Activated CD4-positive, alpha-beta T cell treated with anti-CD3 and anti-CD28 coated beads for 36 hours (primary cell): ENCODE data around the gene PCCA. TPM values are rescaled to one million over a fixed set of nuclear protein-coding genes. Genes with fewer than 3 reads are reported as not detected.
"Not testable (repeated sequence)": the region's sequence is repeated elsewhere in the genome, so short reads cannot be mapped to it uniquely, and the experiment has no call there.

Experiments used
- ATAC-seq: fragments of 200-7000 bp; cut with Tn5 transposase; one replicate; pipeline ENCODE4 v1.10.0; 2021; ENCODE audit warnings: mild to moderate bottlenecking, moderate library complexity
- CTCF ChIA-PET: fragments of 350-600 bp; sonication (Branson Sonifier 250); formaldehyde crosslinking; loops from one replicate; lab custom pipeline; 2021; ENCODE audit warnings: antibody characterized with exemption; lab: Charles Lee
- POLR2A ChIA-PET: fragments of 350-600 bp; sonication (Branson Sonifier 250); formaldehyde crosslinking; loops from one replicate; lab custom pipeline; 2021; ENCODE audit warnings: antibody characterized with exemption, inconsistent platforms; lab: Charles Lee
- DNase-seq: peaks from one replicate; pipeline ENCODE4 v3.0.0-alpha.2; 2020
- H3K27ac Mint-ChIP-seq: one replicate; pipeline ENCODE4 v1.8.0; 2021; ENCODE audit warnings: mixed read lengths
- H3K27me3 Mint-ChIP-seq: one replicate; pipeline ENCODE4 v1.8.0; 2021; ENCODE audit warnings: mixed read lengths
- H3K36me3 Mint-ChIP-seq: one replicate; pipeline ENCODE4 v1.8.0; 2021; ENCODE audit warnings: low read depth, mixed read lengths
- H3K4me1 Mint-ChIP-seq: one replicate; pipeline ENCODE4 v1.8.0; 2021; ENCODE audit warnings: mixed read lengths
- H3K4me3 Mint-ChIP-seq: one replicate; pipeline ENCODE4 v1.8.0; 2021; ENCODE audit warnings: mild to moderate bottlenecking, moderate library complexity, mixed read lengths
- H3K9me3 Mint-ChIP-seq: one replicate; pipeline ENCODE4 v1.8.0; 2021; ENCODE audit warnings: low read depth, mixed read lengths
- intact Hi-C, 2 experiments: fragments of 100-400 bp; cut with DNase I in 1 of 2; cut with micrococcal nuclease in 1 of 2; formaldehyde crosslinking; loops; one replicate each; pipeline versions ENCODE4 v1.14.2 to v1.15.1; 2022 to 2024; cut with DNase I, micrococcal nuclease
- total RNA-seq, 2 experiments: library from RNA; stranded (reverse); gene quantifications; one replicate each; pipeline ENCODE4 v1.2.3, GENCODE V29; 2021

Gene PCCA
- total RNA-seq, 2 experiments from 2014 or later, result 5.8 to 7.3 TPM

GRCh38 chr13:100174455-100174854 is 85.6 kb downstream of the PCCA start:
- H3K27ac Mint-ChIP-seq, H3K9me3 Mint-ChIP-seq, POLR2A ChIA-PET, CTCF ChIA-PET, H3K36me3 Mint-ChIP-seq, H3K4me3 Mint-ChIP-seq, DNase-seq, ATAC-seq, H3K4me1 Mint-ChIP-seq, intact Hi-C loops, H3K27me3 Mint-ChIP-seq: not testable (repeated sequence)

- no peak overlapping the region for H3K4me3 Mint-ChIP-seq
- no peak overlapping the region for H3K27ac Mint-ChIP-seq
- intact Hi-C loops, result no loop called here
- H3K9me3 Mint-ChIP-seq, result no peaks in the 10 kb centered on the region
- CTCF ChIA-PET, result interaction anchor here (0.9 kb wide), 2 partner anchors 9 to 20 kb away, joined by 3 read pairs; no protein-coding TSS in a partner anchor
- H3K27me3 Mint-ChIP-seq, result no peaks in the 10 kb centered on the region
- POLR2A ChIA-PET, result no interaction called here
- DNase-seq (no peak), ATAC-seq (no peak)
- H3K4me1 Mint-ChIP-seq, result no peaks in the 10 kb centered on the region
- peaks cover 3% of the 10 kb centered on the region for H3K36me3 Mint-ChIP-seq
Observed at GRCh38 chr13:100175078-100175802, 86.3 kb downstream of the PCCA start.

- no peaks in the 10 kb centered on the region for H3K27me3 Mint-ChIP-seq
- ChIA-PET POLR2A (no interaction called here), CTCF (interaction anchor here (0.9 kb wide), 2 partner anchors 9 to 19 kb away, joined by 3 read pairs; no protein-coding TSS in a partner anchor)
- H3K27ac Mint-ChIP-seq, result no peak overlapping the region
- intact Hi-C loops, result no loop called here
- DNase-seq, result no peak
- H3K36me3 Mint-ChIP-seq, result peaks cover 3% of the 10 kb centered on the region
- no peaks in the 10 kb centered on the region for H3K4me1 Mint-ChIP-seq
- no peaks in the 10 kb centered on the region for H3K9me3 Mint-ChIP-seq
- H3K4me3 Mint-ChIP-seq, result no peak overlapping the region
- ATAC-seq, result no peak
Observed at GRCh38 chr13:100175803-100176182, 86.9 kb downstream of the PCCA start.

- ATAC-seq (no peak), DNase-seq (no peak)
- POLR2A ChIA-PET, result no interaction called here
- H3K36me3 Mint-ChIP-seq, result peaks cover 3% of the 10 kb centered on the region
- H3K27ac Mint-ChIP-seq, result no peak overlapping the region
- CTCF ChIA-PET, result no interaction called here
- intact Hi-C loops, result no loop called here
- no peaks in the 10 kb centered on the region for H3K27me3 Mint-ChIP-seq
- H3K9me3 Mint-ChIP-seq, result no peaks in the 10 kb centered on the region
- no peaks in the 10 kb centered on the region for H3K4me1 Mint-ChIP-seq
- H3K4me3 Mint-ChIP-seq, result no peak overlapping the region
Observed at GRCh38 chr13:100176801-100177400, 88.0 kb downstream of the PCCA start.

GRCh38 chr13:100178309-100178708 is 89.4 kb downstream of the PCCA start:
- Mint-ChIP-seq H3K36me3 (no peaks in the 10 kb centered on the region), H3K27me3 (no peaks in the 10 kb centered on the region), H3K27ac (no peak overlapping the region), H3K9me3 (no peaks in the 10 kb centered on the region), H3K4me3 (no peak overlapping the region), H3K4me1 (peaks cover 10% of the 10 kb centered on the region)
- POLR2A ChIA-PET, result no interaction called here
- intact Hi-C loops, result no loop called here
- ATAC-seq (no peak), DNase-seq (no peak)
- CTCF ChIA-PET, result no interaction called here

- Mint-ChIP-seq H3K27me3 (no peaks in the 10 kb centered on the region), H3K4me3 (no peak overlapping the region), H3K4me1 (peaks cover 16% of the 10 kb centered on the region), H3K36me3 (no peaks in the 10 kb centered on the region), H3K27ac (no peak overlapping the region), H3K9me3 (no peaks in the 10 kb centered on the region)
- ATAC-seq (no peak), DNase-seq (no peak)
- ChIA-PET POLR2A (no interaction called here), CTCF (interaction anchor here (1.1 kb wide), 1 partner anchor 15 kb away, joined by 3 read pairs; no protein-coding TSS in a partner anchor)
- intact Hi-C loops, result no loop called here
Observed at GRCh38 chr13:100179276-100179675, 90.4 kb downstream of the PCCA start.

GRCh38 chr13:100182900-100183490 is 94.1 kb downstream of the PCCA start:
- no peaks in the 10 kb centered on the region for H3K36me3 Mint-ChIP-seq
- no peaks in the 10 kb centered on the region for H3K9me3 Mint-ChIP-seq
- peaks cover 16% of the 10 kb centered on the region for H3K4me1 Mint-ChIP-seq
- no peak overlapping the region for H3K4me3 Mint-ChIP-seq
- ChIA-PET CTCF (interaction anchor here (1.2 kb wide), 1 partner anchor 527 kb away, joined by 3 read pairs; no protein-coding TSS in a partner anchor), POLR2A (no interaction called here)
- H3K27ac Mint-ChIP-seq, result no peak overlapping the region
- DNase-seq, result no peak
- H3K27me3 Mint-ChIP-seq, result no peaks in the 10 kb centered on the region
- ATAC-seq, result no peak
- intact Hi-C loops, result no loop called here

- ChIA-PET POLR2A (no interaction called here), CTCF (interaction anchor here (1.2 kb wide), 2 partner anchors 8 to 529 kb away, joined by 3 read pairs; no protein-coding TSS in a partner anchor)
- intact Hi-C loops, result no loop called here
- H3K27me3 Mint-ChIP-seq, result no peaks in the 10 kb centered on the region
- H3K4me1 Mint-ChIP-seq, result peaks cover 16% of the 10 kb centered on the region
- H3K36me3 Mint-ChIP-seq, result no peaks in the 10 kb centered on the region
- H3K4me3 Mint-ChIP-seq, result no peak overlapping the region
- ATAC-seq, result no peak
- H3K27ac Mint-ChIP-seq, result no peak overlapping the region
- no peaks in the 10 kb centered on the region for H3K9me3 Mint-ChIP-seq
- no peak for DNase-seq
Observed at GRCh38 chr13:100184095-100184494, 95.2 kb downstream of the PCCA start.

- Mint-ChIP-seq H3K4me3 (no peak overlapping the region), H3K4me1 (no peaks in the 10 kb centered on the region), H3K27me3 (no peaks in the 10 kb centered on the region), H3K36me3 (no peaks in the 10 kb centered on the region), H3K27ac (no peak overlapping the region), H3K9me3 (no peaks in the 10 kb centered on the region)
- intact Hi-C loops, result no loop called here
- ChIA-PET CTCF (interaction anchor here (1.0 to 1.6 kb wide), 4 partner anchors 20 to 539 kb away, joined by 3 to 4 read pairs (median 3); no protein-coding TSS in a partner anchor), POLR2A (no interaction called here)
- ATAC-seq, result no peak
- DNase-seq, result no peak
Observed at GRCh38 chr13:100195568-100195967, 106.7 kb downstream of the PCCA start.

GRCh38 chr13:100196375-100196774 is 107.5 kb downstream of the PCCA start:
- H3K4me1 Mint-ChIP-seq, result no peaks in the 10 kb centered on the region
- no peaks in the 10 kb centered on the region for H3K36me3 Mint-ChIP-seq
- H3K9me3 Mint-ChIP-seq, result no peaks in the 10 kb centered on the region
- intact Hi-C loops, result no loop called here
- no peaks in the 10 kb centered on the region for H3K27me3 Mint-ChIP-seq
- H3K27ac Mint-ChIP-seq, result no peak overlapping the region
- DNase-seq (no peak), ATAC-seq (no peak)
- no peak overlapping the region for H3K4me3 Mint-ChIP-seq
- POLR2A ChIA-PET, result no interaction called here
- CTCF ChIA-PET, result interaction anchor here (1.2 to 1.6 kb wide), 2 partner anchors 24 to 540 kb away, joined by 3 to 4 read pairs; no protein-coding TSS in a partner anchor

GRCh38 chr13:100197116-100197515 is 108.2 kb downstream of the PCCA start:
- no peak for DNase-seq
- no peaks in the 10 kb centered on the region for H3K36me3 Mint-ChIP-seq
- H3K27ac Mint-ChIP-seq, result no peak overlapping the region
- POLR2A ChIA-PET, result no interaction called here
- intact Hi-C loops, result no loop called here
- H3K27me3 Mint-ChIP-seq, result no peaks in the 10 kb centered on the region
- H3K4me1 Mint-ChIP-seq, result no peaks in the 10 kb centered on the region
- H3K4me3 Mint-ChIP-seq, result no peak overlapping the region
- CTCF ChIA-PET, result no interaction called here
- no peak for ATAC-seq
- no peaks in the 10 kb centered on the region for H3K9me3 Mint-ChIP-seq
